GM18867 (cell line): ENCODE measurements around the gene MEIOB.
A peak's percentile ranks its signal among the peaks of the same experiment; 100 is the strongest.

Source experiments
- ATAC-seq: cut with Tn5 transposase; IDR thresholded peaks from one replicate; pipeline ENCODE4 v1.9.1; 2021; ENCODE audit warnings: mild to moderate bottlenecking, moderate library complexity; ENCODE audit not compliant: unreplicated experiment

Gene MEIOB

DNA sequence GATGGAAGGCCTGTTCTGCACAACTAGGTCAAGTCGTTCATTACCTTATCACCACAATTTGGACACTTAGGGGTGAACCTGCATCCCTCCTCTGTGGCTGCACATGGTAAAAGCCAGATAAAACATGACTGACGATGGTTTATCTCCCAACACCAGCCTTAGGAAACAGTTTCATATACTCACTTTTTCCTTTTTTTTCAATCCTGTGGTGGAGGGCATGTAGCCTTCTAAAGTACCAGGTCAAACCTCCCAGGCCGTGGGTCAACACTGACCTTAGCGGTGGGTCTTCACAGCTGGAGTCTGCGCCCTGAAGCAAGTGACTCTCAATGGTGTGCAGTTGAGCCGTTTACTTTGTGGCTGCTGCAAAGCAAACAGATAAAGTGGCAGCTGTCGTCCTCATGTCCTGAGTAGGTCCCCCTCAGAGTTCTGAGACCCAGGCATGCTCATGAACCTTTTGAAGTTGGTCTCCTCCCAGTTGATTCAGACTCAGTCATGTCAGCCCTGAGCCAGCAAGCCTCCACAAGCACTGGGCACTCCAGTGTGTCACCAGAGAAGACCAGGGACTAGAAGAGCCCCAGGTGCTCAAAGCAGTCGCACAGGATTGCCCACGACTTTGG, 39.0 kb downstream of the MEIOB start:
- no peak for ATAC-seq

DNA sequence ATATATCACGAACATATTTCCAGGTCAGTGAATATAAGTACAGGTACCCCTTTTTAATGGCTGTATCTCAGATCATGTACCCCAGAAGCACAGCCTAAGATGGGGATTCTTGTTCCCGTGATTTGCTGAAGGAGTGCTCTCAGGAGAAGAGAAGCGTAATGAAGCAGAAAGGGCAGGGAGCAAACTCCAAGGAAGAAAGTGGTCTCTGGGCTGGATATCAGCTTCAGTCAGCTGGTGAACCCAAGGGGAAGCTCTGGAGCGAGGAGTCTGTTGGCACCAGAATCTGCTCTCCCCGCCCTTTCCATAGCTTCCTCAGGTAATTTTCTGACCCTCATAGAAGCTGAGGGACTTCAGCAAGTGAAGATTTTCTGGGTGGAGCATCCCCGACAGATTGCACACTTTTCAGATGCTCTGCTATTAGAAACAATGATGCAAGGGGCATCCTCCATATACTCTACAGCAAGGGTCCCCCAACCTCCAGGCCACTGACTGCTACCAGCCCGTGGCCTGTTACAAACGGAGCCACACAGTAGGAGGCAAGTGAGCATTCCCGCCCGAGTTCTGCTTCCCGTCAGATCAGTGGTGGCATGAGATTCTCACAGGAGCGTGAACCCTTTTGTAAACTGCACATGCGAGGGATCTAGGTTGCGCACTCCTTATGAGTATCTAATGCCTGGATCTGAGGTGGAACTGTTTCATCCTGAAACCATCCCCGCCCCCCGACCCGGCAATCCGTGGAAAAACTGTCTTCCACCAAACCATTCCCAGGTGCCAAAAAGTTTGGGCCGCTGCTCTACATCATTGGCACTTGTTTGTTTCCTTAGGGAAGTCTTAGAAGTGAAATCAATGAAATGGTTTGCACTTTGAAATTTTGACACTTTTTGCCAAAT, 40.5 kb downstream of the MEIOB start:
- ATAC-seq: no peak

DNA sequence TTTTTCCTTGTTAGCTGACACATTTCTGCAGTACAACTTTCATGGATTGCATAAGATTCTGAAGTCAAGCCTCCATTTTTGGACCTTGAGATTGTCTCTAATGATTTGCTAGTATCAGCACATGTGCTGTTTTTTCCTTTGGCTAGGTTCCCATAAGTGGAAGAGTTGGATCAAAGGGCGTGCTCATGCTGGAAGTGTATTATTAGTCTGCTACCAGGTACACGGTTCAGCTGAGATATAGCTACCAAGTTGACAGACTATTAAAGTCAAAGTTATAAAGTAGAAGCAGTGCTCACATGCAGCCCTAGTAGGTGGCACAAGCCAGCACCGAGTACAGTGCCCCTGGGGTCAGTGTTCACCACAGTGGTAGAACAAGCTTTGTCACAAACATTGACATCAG, 41.8 kb downstream of the MEIOB start:
- ATAC-seq: no peak

DNA sequence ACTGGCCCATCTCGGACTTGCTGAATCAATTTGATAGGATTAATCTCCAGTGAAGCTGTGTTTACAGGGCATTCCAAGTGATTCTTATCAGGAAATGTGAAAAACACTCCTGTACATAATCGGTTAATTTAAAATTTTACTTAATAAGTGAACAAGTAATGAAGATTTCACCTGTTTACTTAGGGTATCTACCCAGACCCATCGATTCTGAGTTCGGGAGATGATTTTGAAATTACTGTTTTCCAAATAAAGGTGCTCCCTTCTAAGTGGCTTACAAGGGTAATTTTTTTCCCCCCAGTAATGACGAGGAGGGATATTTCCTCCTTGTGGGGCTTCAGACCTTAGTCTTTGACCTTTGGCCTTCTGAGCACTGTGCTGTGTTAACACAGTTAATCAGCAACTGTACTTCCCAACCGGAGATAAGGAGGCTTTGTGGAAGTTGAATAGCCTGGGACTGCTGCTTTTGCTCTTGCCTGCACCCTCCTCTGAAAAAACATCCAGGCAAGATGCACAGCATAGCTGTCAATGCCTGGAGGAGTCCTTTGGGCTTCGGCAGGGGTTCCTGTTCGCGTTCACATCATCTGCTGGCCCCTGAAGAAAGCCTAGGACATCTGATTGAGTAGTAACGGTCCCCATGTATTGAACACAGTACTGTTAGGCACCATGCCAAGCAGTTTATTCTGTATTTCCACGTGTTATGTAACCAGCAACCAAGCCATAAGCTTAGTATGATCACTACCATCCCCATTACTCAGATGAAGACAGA, 43.1 kb downstream of the MEIOB start:
- no peak for ATAC-seq

DNA sequence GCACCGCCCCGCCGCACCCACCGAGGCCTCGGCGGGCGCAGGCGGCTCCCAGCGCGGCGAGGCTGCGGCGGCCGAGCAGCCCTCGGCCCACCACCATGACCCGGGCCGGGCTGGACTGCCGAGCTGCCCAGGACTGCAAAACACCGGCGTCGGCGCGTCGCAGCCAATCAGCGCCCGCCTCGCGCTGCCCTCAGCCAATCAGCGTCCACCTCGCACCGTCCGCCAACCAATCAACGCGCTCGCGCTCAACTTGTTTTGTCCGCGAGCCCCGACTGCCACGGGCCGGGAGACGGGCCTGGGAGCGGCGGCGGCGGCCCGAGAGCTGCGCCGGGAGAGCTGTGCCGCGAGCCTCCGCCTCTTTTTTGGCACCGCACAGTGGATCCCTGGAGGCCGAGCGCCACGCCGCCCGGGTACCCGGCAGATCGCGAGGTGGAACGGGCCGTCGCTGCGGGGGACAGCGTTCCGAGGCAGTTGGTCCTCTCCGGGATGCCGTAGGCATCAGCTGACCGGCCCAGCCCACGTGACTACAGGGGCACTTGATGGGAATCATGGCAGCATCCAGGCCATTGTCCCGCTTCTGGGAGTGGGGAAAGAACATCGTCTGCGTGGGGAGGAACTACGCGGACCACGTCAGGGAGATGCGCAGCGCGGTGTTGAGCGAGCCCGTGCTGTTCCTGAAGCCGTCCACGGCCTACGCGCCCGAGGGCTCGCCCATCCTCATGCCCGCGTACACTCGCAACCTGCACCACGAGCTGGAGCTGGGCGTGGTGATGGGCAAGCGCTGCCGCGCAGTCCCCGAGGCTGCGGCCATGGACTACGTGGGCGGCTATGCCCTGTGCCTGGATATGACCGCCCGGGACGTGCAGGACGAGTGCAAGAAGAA, 45.0 kb downstream of the MEIOB start, which contains the start of the genes FAHD1 and HAGH:
FAHD1 (plus strand) TSS at position 516 of the 883 bp plus-strand sequence; CDS start at position 549, 33 bp downstream.
HAGH (minus strand) TSS at position 135 of the 883 bp plus-strand sequence; CDS start at position 97, 38 bp downstream.
- ATAC-seq: peak; percentile 75

DNA sequence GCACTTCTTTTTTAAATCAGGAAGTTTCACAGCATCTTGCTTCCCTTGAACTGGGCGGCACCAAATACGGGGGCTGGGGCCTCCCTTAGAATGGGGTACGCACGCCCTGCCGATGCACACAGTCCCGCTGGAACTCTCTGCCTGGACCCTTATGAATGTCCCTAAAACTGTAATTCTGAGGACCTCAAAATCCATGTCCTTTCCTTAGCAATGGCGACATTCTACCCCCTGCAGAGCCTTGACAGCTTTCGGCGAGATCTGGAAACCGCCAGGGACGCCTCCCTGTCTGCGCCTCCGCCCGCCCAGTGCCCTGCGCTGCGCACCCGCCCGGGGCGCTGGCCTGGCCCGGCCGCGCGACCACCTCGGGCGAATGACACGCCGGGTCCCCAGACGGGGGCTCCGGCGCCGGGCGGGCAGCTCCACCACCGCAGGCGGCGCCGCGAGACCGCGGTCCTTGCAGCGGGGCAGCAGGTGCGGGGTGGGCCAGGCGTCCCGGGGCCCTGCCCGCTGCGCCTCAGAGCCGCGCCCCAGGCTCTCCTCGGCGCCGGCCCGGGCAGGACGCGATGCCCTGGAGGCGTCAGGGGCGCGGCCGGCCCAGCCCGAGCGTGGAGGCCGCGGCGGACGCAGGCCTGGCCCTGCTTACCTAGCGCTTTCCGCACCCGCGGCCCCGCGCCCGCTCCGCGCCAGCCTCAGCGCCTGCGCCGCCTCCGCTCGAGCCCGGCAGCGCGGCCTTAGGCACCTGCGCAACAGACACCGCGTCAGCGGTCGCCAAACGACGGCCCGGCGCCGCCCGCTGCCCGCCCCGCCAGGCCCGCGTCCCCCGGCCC, 45.9 kb downstream of the MEIOB start:
- peak; percentile 52 for ATAC-seq

DNA sequence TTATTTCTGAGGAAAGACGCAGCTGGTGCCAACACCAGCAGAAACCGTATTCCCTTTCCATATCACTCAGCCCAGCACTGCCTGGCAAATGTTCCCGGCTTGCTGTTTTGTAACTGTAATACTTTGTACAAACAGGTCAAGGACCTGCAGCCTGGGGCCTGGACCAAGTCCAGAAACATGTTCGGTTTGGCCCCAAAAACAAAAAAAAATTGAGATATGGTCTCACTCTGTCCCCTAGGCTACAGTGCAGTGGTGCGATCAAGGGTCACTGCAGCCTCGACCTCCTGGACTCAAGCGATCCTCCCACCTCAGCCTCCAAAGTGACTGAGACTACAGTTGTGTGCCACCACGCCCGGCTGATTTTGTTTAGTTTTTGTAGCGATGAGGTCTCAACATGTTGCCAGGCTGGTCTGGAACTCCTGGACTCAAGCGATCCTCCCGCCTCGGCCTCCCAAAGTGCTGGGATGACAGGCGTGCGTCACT, 46.5 kb downstream of the MEIOB start:
- no peak for ATAC-seq

DNA sequence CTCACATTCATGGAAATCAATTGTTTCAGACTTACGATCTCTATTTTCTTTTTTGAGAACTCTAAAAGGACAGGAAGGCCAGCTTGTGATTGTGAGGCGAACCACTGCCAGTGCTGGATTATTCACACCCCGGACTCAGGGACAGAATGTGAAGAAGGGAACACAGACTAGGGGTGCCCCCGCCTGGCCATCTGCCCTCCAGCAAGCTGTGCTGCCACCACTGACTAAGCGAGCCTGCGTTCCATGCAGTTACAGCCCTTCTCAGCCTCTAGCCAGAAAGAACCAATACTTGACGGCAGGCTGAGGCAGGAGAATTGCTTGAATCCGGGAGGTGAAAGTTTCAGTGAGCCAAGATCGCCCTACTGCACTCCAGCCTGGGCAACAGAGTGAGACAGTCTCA, 48.1 kb downstream of the MEIOB start:
- no peak for ATAC-seq

DNA sequence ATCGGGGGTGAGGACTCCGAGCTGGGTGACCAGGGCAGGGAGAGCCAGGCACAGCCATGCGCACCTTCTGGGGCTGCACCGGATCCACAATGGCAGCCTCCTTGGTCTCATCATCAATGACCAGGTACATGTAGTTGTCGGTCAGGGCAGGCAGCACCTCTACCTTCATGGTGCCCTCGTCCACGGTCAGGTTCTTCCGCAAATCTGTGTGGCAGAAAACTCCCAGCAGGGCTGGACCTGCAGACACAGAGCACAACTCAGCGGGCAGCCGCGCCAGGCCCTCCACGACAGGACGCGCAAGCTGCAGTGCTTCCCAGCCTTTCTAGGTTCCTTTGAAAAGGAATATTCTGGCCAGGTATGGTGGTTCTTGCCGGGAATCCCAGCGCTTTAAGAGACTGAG, 49.2 kb downstream of the MEIOB start:
- ATAC-seq: no peak

DNA sequence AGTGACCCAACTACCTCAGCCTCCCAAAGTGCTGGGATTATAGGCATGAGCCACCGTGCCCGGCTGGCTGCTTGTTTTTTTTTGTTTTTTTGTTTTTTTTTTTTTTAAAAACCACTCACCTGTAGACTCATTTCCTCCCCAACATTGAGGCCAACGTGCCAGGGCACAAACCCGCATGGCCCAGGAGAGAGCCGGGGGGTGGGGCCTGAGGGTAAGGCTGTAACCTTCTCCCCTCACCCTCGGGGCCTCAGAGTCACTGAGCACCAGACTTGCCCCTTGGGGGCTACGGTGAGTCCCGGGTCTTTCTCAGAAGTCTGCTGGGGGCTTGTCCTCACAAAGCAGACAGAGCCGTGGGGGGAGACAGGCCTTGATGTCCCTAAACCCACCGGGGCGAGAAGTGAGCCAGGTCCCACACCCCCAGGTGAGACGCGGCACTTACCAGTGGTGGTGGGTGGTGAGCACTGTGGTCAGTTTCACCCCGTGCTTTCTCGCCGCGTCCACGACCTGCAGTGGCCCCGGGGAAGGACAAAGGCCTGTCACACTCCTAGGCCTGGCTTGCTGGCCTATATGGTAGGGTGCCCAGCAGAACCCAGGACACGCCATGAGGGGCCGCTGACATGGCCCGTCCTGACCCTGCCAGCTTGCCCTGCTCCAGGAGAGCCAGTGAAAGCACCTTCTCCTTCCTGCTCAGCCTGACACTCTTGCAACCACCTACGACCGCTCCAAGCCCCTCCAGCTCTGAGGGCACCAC, 49.9 kb downstream of the MEIOB start:
- ATAC-seq: no peak

DNA sequence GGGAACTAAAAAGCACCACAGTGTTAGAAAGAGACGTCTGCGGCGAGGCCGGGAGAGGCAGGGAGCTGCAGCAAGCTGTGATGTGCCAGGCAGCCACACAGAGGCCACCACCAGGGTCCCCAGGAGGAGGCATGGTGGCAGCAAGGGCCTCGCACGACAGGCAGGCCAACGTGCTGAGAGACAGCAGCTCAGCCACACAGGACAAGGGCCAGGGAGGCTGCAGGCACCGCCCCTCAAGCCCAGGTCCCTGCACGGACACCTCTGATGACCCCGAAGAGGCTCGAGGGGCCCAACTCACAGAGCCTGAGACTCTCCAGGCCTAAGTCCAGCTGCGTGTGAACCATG, 51.0 kb downstream of the MEIOB start:
- no peak for ATAC-seq

DNA sequence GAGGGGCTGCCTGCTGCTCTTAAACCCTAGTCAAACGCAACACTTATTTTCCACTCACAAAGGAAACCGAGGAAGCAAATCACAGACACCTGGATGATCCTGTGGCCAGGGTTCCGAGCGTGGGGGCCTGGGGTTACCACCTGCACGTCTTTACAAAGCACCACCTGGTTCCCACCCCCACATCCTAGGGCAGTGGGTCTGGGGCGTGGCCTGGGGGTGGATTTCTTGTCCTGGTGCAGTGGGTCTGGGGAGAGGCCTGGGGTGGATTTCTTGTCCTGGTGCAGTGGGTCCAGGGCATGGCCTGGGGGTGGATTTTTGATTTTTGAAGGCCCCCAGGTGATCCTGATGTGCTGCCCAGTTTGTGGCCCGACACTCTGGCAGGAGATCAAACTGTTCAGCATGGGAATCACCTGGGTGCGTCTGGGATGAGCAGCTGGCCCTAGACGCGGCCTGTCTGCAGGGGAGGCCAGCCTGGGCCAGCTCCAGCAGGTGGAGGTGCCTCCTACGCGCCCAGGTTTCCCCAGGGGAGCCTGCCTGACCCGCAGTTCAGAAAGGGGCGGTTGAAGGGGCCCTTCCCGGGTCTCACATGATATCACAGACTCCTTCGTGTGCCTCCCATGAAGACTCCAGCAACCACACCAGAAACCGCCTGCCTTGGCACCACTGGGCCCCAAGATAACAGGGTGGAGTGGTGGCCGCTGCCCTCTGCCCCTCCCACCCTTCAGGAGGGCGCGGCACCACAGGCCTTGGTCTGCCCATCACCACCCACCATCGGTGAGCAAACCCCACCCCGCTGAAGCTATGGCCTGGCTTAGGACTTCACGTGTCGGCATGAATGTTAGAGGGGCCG, 51.6 kb downstream of the MEIOB start:
- ATAC-seq: no peak

DNA sequence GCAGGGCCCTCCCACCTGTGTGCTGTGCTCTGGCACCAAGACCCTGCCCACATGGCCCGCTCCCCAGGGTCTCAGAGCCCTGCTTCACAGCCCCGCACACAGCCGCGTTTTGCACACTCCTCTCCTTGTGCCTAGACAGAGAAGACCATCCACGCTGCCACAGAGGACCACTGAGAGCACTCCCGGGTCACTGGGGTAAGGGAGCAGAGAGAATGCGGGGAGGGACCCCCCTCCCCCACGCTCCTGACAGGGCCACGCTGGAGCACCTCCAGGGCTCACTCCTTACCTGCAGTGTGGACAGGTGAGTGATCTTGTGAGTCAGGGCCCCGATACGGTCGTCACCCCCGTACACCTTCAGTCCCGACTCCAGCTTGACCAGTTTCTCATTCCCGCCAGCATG, 52.4 kb downstream of the MEIOB start:
- no peak for ATAC-seq

DNA sequence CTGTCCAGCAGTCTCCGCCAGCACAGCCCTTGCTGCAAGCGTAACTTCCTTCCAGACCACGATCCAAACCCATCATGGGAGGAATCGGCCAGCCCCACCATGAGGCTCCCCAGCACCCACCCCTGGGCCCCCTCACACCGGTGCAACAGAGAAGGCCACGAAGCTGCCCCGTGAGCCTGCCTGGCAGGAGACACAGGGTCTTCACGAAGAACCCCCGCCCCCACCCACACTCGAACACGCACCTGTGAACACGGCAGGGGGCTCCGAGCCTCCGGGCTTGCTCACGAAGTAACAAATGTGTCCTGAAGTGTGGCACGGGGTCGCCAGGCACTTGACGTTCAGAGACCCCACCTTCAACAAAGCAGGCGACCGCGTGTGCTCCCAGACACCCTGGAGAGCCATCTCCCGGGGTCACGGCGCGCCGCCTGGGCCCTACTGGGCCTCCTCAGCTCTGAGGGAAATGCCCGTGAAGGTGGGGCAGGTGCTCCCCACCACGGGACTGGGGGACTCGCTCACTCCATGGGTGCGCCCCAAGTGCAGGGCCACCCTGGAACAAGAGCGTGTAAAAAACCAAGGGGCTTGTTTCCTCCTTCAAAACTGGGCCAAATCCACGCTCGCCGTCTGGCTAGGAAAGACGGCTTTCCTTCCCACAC, 53.0 kb downstream of the MEIOB start:
- no peak for ATAC-seq

DNA sequence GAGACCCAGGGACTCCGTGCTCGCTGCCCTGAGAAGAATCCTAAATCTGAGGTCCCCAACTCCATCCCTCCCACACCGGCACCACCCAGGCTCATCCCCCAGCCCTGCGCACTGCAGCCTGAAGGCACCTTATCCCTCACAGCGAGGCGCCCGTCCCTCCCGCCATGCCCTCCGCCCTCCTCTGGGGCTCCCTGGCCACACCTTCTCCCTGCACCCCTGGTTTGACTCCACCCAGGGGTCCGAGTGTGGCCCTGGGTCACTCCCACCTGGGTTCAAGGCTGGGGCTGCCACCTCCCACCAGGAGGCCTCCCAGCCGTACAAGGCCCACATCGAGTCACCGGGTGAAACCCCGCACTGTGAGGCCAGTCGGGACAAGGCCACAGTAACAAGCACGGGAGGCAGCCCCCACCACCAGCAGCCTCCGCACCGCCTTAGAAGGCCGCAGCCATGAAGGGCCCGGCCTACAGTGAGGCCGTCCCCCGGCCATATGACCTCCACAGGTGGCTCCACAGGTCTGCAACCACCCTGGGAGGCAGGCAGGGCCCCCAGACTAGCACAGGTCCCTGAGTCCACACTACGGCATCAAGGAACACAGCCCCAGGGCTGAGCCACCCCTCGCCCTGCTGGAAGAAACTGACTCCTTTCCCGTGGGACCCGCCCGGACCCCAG, 53.6 kb downstream of the MEIOB start:
- no peak for ATAC-seq

DNA sequence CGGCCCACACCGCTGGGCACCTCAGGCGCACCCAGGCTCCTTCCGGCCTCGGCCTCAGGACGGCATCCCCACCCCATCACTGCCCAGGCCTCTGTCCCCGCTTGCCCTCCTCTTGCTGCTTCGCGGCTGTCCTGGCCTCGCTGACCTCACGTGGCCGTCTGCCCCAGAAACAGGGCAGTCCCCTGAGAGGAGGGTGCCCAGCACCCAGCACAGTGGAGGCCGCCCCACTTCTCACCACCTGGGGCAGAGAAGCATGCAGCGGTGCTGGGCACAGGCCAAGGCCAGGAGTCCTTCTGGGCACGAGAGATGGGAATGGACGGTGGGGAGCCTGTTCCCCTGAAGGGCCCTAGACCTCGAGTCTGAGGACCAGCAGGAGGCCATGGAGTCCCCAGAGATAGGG, 54.2 kb downstream of the MEIOB start:
- no peak for ATAC-seq

DNA sequence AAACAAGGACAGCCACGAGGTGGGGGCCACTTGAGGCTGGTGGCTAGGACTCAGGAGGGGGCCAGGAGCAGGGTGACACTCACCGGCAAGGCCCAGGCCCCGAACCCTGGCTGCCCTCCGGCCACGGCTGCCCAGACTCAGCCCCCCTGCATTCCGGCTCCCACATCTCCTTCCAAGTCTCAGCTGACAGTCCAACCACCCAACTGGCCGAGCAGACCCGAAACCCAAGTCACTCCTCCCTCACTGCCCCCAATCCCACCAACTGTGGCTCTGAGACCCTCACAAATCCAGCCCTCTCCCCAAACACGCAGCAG, 54.7 kb downstream of the MEIOB start:
- no peak for ATAC-seq
